Cardiac muscle cell (in vitro differentiated cells and primary cell): ENCODE data around the gene PAXIP1. TPM values are rescaled to one million over a fixed set of nuclear protein-coding genes. Genes with fewer than 3 reads are reported as not detected.

ENCODE experiments used
- DNase-seq, 2 donors: peaks; one replicate each; pipeline versions ENCODE4 v3.0.0 to v3.0.0-alpha.2; 2010 to 2017; ENCODE audit warnings: low read depth in 1 of 2, low spot score in 1 of 2
- H3K27ac ChIP-seq: fragments of 200-600 bp; sonication (generic); 2 replicates; pipeline ENCODE4 v1.5.1; 2016
- H3K27me3 ChIP-seq: fragments of 200-600 bp; sonication (generic); 2 replicates; pipeline ENCODE4 v1.6.0; 2016; ENCODE audit warnings: control low read depth
- H3K36me3 ChIP-seq: fragments of 200-600 bp; sonication (generic); 2 replicates; pipeline ENCODE4 v1.5.1; 2016; ENCODE audit warnings: control low read depth
- H3K4me1 ChIP-seq: fragments of 200-600 bp; sonication (generic); 2 replicates; pipeline ENCODE4 v1.8.1; 2017; ENCODE audit warnings: low read depth, mild to moderate bottlenecking, mixed run types
- H3K4me3 ChIP-seq: fragments of 200-600 bp; sonication (generic); 2 replicates; pipeline ENCODE4 v1.5.1; 2016; ENCODE audit warnings: mild to moderate bottlenecking
- H3K9me3 ChIP-seq: fragments of 200-600 bp; sonication (generic); 2 replicates; pipeline ENCODE4 v1.5.1; 2017; ENCODE audit warnings: low read depth, mild to moderate bottlenecking, control low read depth
- polyA plus RNA-seq: library from polyadenylated mRNA; unstranded; fragments of >200 nt; fragmentation: Nextera tagmentation; extraction: Ambion mirVana; gene quantifications from 2 replicates; pipeline ENCODE4 v1.2.1, GENCODE V29; 2016
- total RNA-seq: library from RNA; depleted of rRNA; stranded (reverse); fragments of >200 nt; gene quantifications from 2 replicates; pipeline ENCODE4 v1.2.3, GENCODE V29; 2016
- TF ChIP-seq, protein P1 (sequence below): IDR thresholded peaks from 2 replicates; pipeline ENCODE4 v1.5.1; 2012; ENCODE audit warnings: low read depth, mild to moderate bottlenecking, low read length

The PAXIP1 gene
- total and polyA plus RNA-seq, 2 experiments from 2014 or later = 3.7 to 11.2 TPM

- H3K4me1 ChIP-seq = no peaks in the 10 kb centered on the region
- no peak for DNase-seq
- no peak overlapping the region for H3K4me3 ChIP-seq
- H3K27me3 ChIP-seq = no peaks in the 10 kb centered on the region
- no peak overlapping the region for H3K27ac ChIP-seq
- TF ChIP-seq, protein P1, sequence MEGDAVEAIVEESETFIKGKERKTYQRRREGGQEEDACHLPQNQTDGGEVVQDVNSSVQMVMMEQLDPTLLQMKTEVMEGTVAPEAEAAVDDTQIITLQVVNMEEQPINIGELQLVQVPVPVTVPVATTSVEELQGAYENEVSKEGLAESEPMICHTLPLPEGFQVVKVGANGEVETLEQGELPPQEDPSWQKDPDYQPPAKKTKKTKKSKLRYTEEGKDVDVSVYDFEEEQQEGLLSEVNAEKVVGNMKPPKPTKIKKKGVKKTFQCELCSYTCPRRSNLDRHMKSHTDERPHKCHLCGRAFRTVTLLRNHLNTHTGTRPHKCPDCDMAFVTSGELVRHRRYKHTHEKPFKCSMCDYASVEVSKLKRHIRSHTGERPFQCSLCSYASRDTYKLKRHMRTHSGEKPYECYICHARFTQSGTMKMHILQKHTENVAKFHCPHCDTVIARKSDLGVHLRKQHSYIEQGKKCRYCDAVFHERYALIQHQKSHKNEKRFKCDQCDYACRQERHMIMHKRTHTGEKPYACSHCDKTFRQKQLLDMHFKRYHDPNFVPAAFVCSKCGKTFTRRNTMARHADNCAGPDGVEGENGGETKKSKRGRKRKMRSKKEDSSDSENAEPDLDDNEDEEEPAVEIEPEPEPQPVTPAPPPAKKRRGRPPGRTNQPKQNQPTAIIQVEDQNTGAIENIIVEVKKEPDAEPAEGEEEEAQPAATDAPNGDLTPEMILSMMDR = no peak
- no peaks in the 10 kb centered on the region for H3K9me3 ChIP-seq
- peaks cover 15% of the 10 kb centered on the region for H3K36me3 ChIP-seq
These were observed 17.7 kb downstream of the PAXIP1 start for GRCh38 chr7:154985230-154985629.

GRCh38 chr7:154984601-154985188, 18.2 kb downstream of the PAXIP1 start:
- no peaks in the 10 kb centered on the region for H3K27me3 ChIP-seq
- TF ChIP-seq, protein P1 = no peak
- H3K27ac ChIP-seq = no peak overlapping the region
- DNase-seq = no peak
- no peaks in the 10 kb centered on the region for H3K4me1 ChIP-seq
- H3K4me3 ChIP-seq = no peak overlapping the region
- H3K9me3 ChIP-seq = no peaks in the 10 kb centered on the region
- peaks cover 13% of the 10 kb centered on the region for H3K36me3 ChIP-seq

DNA sequence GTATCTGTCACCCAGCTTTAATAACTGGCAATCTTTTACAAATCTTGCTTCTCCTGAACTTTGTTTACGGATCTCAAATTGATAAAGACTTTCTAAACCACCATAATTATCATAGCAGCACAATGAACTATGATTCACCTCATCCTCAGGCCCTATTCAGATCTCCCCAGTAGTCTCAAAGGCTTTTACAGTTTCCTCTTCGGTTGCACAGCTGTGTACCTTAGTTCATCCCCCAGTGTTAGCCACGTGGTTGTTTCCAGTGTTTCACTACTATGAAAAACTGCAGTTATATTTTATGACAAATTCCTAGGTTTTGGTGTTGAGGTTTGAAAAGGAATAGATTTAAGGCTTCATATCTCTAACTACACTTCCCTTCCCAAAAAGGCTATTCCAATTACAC, 24.9 kb downstream of the PAXIP1 start:
- Histone ChIP-seq H3K27me3 (no peaks in the 10 kb centered on the region), H3K27ac (no peak overlapping the region), H3K9me3 (no peaks in the 10 kb centered on the region), H3K4me3 (no peak overlapping the region), H3K36me3 (peaks cover 17% of the 10 kb centered on the region), H3K4me1 (no peaks in the 10 kb centered on the region)
- TF ChIP-seq, protein P1 = no peak
- no peak for DNase-seq

DNA sequence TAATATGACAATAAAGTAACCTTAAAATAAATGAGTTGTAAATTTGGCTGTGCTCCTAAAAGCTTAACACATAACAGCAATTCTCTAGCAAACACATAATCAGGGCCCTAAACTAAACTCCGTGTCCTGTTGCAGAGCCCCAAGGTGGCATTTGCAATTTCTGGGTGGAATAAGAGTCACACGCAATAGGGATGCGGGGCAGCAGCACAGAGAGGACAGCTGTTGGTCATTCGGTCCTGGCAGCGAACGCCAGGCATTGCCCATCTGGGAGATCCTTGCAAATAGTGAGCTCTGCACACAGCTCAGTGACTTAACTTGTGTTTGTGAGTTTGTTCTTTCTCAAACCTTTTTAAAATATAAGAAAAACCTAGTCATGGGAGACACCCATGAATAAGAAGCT, 25.7 kb downstream of the PAXIP1 start:
- Histone ChIP-seq H3K27ac (no peak overlapping the region), H3K4me3 (no peak overlapping the region), H3K27me3 (no peaks in the 10 kb centered on the region), H3K36me3 (peaks cover 12% of the 10 kb centered on the region), H3K4me1 (no peaks in the 10 kb centered on the region), H3K9me3 (no peaks in the 10 kb centered on the region)
- no peak for DNase-seq
- TF ChIP-seq, protein P1 = no peak

- H3K27me3 ChIP-seq = no peaks in the 10 kb centered on the region
- peaks cover 9% of the 10 kb centered on the region for H3K36me3 ChIP-seq
- TF ChIP-seq, protein P1 = no peak
- no peaks in the 10 kb centered on the region for H3K9me3 ChIP-seq
- H3K27ac ChIP-seq = no peak overlapping the region
- DNase-seq = no peak
- no peaks in the 10 kb centered on the region for H3K4me1 ChIP-seq
- no peak overlapping the region for H3K4me3 ChIP-seq
These were observed 26.1 kb downstream of the PAXIP1 start for GRCh38 chr7:154976844-154977243.
